ENCODE data around the gene FRA10AC1. TPM values are rescaled to one million over a fixed set of nuclear protein-coding genes. Genes with fewer than 3 reads are reported as not detected.

FRA10AC1 gene
- total and polyA plus RNA-seq, 10 of the 15 experiments (the other 5 are each of a cell fraction or from before 2014, with no cell fraction given), result 5.3 to 18.1 (median 9.9) TPM

- TF ChIP-seq, protein P1, sequence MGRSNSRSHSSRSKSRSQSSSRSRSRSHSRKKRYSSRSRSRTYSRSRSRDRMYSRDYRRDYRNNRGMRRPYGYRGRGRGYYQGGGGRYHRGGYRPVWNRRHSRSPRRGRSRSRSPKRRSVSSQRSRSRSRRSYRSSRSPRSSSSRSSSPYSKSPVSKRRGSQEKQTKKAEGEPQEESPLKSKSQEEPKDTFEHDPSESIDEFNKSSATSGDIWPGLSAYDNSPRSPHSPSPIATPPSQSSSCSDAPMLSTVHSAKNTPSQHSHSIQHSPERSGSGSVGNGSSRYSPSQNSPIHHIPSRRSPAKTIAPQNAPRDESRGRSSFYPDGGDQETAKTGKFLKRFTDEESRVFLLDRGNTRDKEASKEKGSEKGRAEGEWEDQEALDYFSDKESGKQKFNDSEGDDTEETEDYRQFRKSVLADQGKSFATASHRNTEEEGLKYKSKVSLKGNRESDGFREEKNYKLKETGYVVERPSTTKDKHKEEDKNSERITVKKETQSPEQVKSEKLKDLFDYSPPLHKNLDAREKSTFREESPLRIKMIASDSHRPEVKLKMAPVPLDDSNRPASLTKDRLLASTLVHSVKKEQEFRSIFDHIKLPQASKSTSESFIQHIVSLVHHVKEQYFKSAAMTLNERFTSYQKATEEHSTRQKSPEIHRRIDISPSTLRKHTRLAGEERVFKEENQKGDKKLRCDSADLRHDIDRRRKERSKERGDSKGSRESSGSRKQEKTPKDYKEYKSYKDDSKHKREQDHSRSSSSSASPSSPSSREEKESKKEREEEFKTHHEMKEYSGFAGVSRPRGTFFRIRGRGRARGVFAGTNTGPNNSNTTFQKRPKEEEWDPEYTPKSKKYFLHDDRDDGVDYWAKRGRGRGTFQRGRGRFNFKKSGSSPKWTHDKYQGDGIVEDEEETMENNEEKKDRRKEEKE (IDR thresholded peaks at IDR 0.05), result no peak
These were observed 32.0 kb downstream of the FRA10AC1 start (continued) for GRCh38 chr10:93670372-93670771.

DNA sequence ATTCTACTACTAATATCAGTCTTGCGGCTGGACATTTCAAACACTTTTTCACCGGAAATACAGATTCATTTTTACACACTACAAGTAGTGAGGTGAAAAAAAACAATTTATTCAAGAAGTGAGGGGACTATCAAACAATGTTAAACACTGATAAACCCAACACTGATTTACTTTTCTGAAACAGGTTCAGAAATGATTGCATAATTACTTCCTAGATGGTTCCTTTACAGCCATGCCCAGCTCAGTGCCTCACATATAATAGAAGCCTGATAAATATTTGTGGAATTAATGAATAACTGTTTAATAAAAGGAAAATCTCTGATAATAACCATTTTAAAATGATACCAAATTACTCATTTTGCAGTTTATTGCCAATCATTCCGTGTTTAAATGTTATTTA is 34.6 kb downstream of the FRA10AC1 start:
- Histone ChIP-seq H3K27ac (ENCODE audit: control insufficient read depth, insufficient read depth) (no peak overlapping the region), H3K9ac (ENCODE audit: control insufficient read depth, insufficient read depth, low read length) (no peak overlapping the region), H3K4me2 (ENCODE audit: control insufficient read depth, insufficient read depth) (no peak overlapping the region), H3K4me3 (no peak overlapping the region), H4K20me1 (ENCODE audit: control insufficient read depth, insufficient read depth) (no peaks in the 10 kb centered on the region), H3K36me3 (ENCODE audit: control insufficient read depth in 2 of 2, insufficient read depth in 2 of 2, low read length in 1 of 2) (peaks cover 0 to 8% of the 10 kb centered on the region in 2 experiments; a peak in 1 of 4 replicates), H3K9me3 (replicated peaks; ENCODE audit: control insufficient read depth, insufficient read depth, low read length) (no peaks in the 10 kb centered on the region), H3K27me3 (replicated peaks in 1 of 2; ENCODE audit: control insufficient read depth in 2 of 2, insufficient read depth in 2 of 2, low read length in 1 of 2) (no peaks in the 10 kb centered on the region), H3K4me1 (ENCODE audit: control insufficient read depth, insufficient read depth, low read length) (no peaks in the 10 kb centered on the region), H3K79me2 (ENCODE audit: control insufficient read depth, insufficient read depth, low read length) (no peaks in the 10 kb centered on the region), H2AFZ (ENCODE audit: control insufficient read depth, low read depth, low read length) (no peak overlapping the region)
- no peak for ATAC-seq
- intact Hi-C loops (cut with micrococcal nuclease; ENCODE audit: unreplicated experiment) (no loop called here), in situ Hi-C loops (cut with MboI) (no loop called here)
- no TSS peak for BruUV-seq (replicated peaks)
- CTCF ChIA-PET, result no interaction called here
- DNase-seq (ENCODE audit: low read depth, low spot score), result no peak
- FAIRE-seq, result no peak
- POLR2A ChIA-PET, result no interaction called here
- 98% methylated on average over 3 of the region's 3 CpGs for WGBS (ENCODE audit: insufficient coverage, insufficient replicate concordance, low lambda C conversion rate, missing lambda C conversion rate)
- SMC1A ChIA-PET (ENCODE audit: uncharacterized antibody, unreplicated experiment), result no interaction called here
- TF ChIP-seq FOS (IDR thresholded peaks at IDR 0.05; ENCODE audit: borderline replicate concordance, extremely low read depth, insufficient read length), result no peak
- no peak for TF ChIP-seq SMARCA5 (IDR thresholded peaks at IDR 0.05)
- no peak for TF ChIP-seq ZNF24 (IDR thresholded peaks at IDR 0.05)
- RAD21 ChIA-PET (ENCODE audit: unreplicated experiment), result no interaction called here
